Kidney (tissue), 14 donors: Measurements from ENCODE around the gene CAMTA1. TPM values are rescaled to one million over a fixed set of nuclear protein-coding genes. Genes with fewer than 3 reads are reported as not detected.
A peak's percentile ranks its signal among the peaks of the same experiment; 100 is the strongest.

Experiments used
- DNase-seq, 5 donors: peaks; one replicate each; pipeline ENCODE4 v3.0.0-alpha.2; 2013 to 2020
- FAIRE-seq: peaks from 2 replicates; lab custom pipeline; 2012; peaks lifted over from hg19 to GRCh38; lab: Jason Lieb, UNC
- H3K27ac ChIP-seq, 2 donors: one replicate each; pipeline ENCODE4 v1.7.0; 2013; ENCODE audit warnings: low read depth in 2 of 2, low read length in 2 of 2, inconsistent platforms in 1 of 2
- H3K27me3 ChIP-seq: one replicate; pipeline ENCODE4 v1.7.1; 2013; ENCODE audit warnings: low read length, inconsistent platforms; ENCODE audit not compliant: control insufficient read depth, insufficient read depth
- H3K36me3 ChIP-seq, 3 donors: one replicate each; pipeline versions ENCODE4 v1.7.0 to v1.7.1; 2013; ENCODE audit warnings: low read length in 3 of 3, control low read depth in 1 of 3, inconsistent platforms in 1 of 3; ENCODE audit not compliant: insufficient read depth in 3 of 3, control insufficient read depth in 2 of 3
- H3K4me1 ChIP-seq, 3 donors: one replicate each; pipeline versions ENCODE4 v1.7.0 to v1.7.1; 2013; ENCODE audit warnings: low read length in 3 of 3, inconsistent platforms in 1 of 3, low read depth in 1 of 3; ENCODE audit not compliant: control insufficient read depth in 2 of 3, insufficient read depth in 2 of 3
- H3K4me3 ChIP-seq, 3 donors: one replicate each; pipeline versions ENCODE4 v1.7.0 to v1.8.1; 2013; ENCODE audit warnings: low read length in 3 of 3, control low read depth in 1 of 3, inconsistent platforms in 1 of 3
- H3K9ac ChIP-seq, 3 donors: one replicate each; pipeline versions ENCODE4 v1.7.0 to v1.7.1; 2013; ENCODE audit warnings: low read length in 3 of 3, control low read depth in 1 of 3, inconsistent platforms in 1 of 3
- H3K9me3 ChIP-seq, 3 donors: one replicate each; pipeline versions ENCODE4 v1.7.0 to v1.7.1; 2013; ENCODE audit warnings: low read length in 3 of 3, control low read depth in 1 of 3, inconsistent platforms in 1 of 3; ENCODE audit not compliant: control insufficient read depth in 2 of 3, insufficient read depth in 1 of 3
- intact Hi-C: fragments of 100-400 bp; cut with DNase I; formaldehyde crosslinking; loops from one replicate; pipeline ENCODE4 v1.11.1; 2022
- polyA plus RNA-seq: library from polyadenylated mRNA; stranded (reverse); fragments of 350-450 nt; fragmentation: Illumina TruSeq; extraction: RNeasy Lipid Tissue Mini Kit (QIAGEN cat#74804); gene quantifications from one replicate; pipeline ENCODE4 v1.2.3, GENCODE V29; 2014; ENCODE audit warnings: low read depth, low replicate concordance; ENCODE audit not compliant: insufficient read depth
- total RNA-seq: library from RNA; stranded (reverse); fragmentation: NEBNext Ultra II Directional; extraction: Animal tissue kit (Norgen Biotek cat#: 25700); gene quantifications from one replicate; pipeline ENCODE4 v1.2.1, GENCODE V29; 2021
- TF ChIP-seq, protein P1 (sequence below): IDR thresholded peaks from 3 replicates; pipeline ENCODE4 v1.5.1; 2012; ENCODE audit warnings: mild to moderate bottlenecking, moderate library complexity, borderline replicate concordance; ENCODE audit not compliant: insufficient read depth; ENCODE audit errors: extremely low read depth
- donor health status: control.
- donor health status: control.
- donor health status: control.
- donor health status: control.
- donor health status: control.
- donor health status: DM: yes; HTN: yes; CAD: no.
- donor health status: Normal renal cell carcinoma (clear cell type).

CAMTA1 gene
- total and polyA plus RNA-seq, 2 donors from 2014 or later: 79.0 to 170 TPM

DNA sequence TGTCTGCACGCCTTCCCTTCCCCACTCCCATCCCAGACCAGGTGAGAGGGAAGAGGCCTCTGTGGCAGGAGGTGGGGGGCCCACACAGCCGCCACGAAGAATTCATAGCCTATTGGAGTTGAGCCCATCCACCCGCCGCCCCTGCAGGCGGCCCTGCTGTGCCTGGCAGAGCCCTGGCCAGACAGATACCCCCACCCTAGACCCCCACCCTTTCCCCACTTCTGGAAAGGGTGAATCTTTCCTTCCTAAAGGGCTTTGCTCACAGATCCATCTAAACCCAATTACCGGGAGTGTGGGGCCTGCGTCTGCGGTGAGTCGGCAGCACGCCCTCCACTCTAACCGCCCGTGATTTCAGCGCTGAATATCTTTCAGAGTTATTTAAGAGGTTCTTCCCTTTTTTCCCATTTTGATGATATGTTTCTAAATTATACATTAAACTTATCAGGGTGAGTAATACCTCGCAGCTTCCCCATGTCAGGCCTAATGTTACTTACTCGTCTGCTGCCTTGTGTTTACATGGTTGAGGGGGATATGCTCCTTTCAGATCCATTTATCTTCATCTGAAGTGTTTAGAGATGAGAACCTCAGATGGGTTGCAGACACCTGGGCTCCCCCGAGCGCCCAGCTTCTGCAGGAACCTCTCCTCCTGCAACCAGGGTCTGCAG is 802.0 kb downstream of the CAMTA1 start:
- Histone ChIP-seq H3K4me3 (no peak overlapping the region), H3K9me3 (no peaks in the 10 kb centered on the region), H3K27me3 (no peaks in the 10 kb centered on the region), H3K36me3 (no peaks in the 10 kb centered on the region), H3K9ac (no peak overlapping the region), H3K27ac (no peak overlapping the region), H3K4me1 (no peaks in the 10 kb centered on the region)
- FAIRE-seq (no peak), DNase-seq (peak in 1 of 5 donors; percentile 37)
- intact Hi-C loops: no loop called here
- TF ChIP-seq, protein P1, sequence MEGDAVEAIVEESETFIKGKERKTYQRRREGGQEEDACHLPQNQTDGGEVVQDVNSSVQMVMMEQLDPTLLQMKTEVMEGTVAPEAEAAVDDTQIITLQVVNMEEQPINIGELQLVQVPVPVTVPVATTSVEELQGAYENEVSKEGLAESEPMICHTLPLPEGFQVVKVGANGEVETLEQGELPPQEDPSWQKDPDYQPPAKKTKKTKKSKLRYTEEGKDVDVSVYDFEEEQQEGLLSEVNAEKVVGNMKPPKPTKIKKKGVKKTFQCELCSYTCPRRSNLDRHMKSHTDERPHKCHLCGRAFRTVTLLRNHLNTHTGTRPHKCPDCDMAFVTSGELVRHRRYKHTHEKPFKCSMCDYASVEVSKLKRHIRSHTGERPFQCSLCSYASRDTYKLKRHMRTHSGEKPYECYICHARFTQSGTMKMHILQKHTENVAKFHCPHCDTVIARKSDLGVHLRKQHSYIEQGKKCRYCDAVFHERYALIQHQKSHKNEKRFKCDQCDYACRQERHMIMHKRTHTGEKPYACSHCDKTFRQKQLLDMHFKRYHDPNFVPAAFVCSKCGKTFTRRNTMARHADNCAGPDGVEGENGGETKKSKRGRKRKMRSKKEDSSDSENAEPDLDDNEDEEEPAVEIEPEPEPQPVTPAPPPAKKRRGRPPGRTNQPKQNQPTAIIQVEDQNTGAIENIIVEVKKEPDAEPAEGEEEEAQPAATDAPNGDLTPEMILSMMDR: no peak

DNA sequence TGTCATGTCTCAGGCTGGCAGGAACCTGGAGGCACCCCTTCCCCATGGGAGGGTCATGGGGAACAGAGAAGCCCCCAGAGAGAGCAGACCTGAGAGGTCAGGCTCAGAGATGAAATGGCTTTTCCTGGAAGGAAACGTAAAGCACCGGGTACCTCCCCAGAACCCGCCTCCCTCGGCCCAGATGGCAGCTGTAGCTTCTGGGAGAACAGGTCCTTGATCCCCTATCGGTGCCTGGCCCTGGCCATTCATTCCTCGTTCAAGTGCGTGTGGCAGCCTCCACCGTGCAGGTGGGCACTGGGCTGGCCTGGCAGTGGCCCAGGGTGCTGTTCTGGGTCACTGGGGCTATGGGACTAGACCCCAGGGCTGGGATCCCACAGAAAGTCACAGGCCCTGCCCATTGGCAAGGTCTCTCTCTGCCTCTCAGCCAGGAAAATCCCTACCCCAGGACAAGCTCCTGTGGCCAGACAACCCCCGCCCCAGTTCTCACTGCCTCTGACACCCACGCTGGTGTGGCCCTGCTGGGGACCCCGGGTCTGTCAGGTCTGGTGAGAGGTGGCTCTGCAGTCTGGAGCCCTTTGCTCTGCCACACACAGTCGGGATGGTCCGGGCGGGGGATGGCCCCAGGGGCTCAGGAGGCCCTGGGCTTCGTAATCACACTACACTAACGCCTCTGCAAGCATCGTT is 802.7 kb downstream of the CAMTA1 start:
- peak in 1 of 5 donors; percentile 58 for DNase-seq
- TF ChIP-seq, protein P1: no peak
- Histone ChIP-seq H3K4me3 (no peak overlapping the region), H3K36me3 (no peaks in the 10 kb centered on the region), H3K9me3 (no peaks in the 10 kb centered on the region), H3K27me3 (no peaks in the 10 kb centered on the region), H3K9ac (no peak overlapping the region), H3K4me1 (no peaks in the 10 kb centered on the region), H3K27ac (no peak overlapping the region)
- no peak for FAIRE-seq
- intact Hi-C loops: no loop called here

DNA sequence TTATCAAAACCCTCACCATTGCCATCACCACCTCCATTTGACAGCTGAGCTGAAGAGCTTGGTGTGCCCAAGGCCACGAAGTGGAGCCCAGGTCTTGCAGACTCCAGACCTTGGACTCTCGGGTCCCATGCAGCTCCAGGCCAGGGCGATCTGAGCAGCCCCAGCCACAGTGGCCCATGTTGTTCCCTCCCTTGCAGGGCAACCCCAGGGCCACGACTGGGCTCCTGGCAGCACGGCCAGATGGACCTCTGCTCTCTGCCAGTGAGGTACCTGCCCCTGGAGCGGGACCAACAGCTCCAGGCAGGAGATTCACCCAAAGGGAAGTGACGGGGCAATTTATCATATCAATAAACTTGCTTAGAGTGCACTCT is 803.2 kb downstream of the CAMTA1 start:
- Histone ChIP-seq H3K36me3 (no peaks in the 10 kb centered on the region), H3K4me1 (no peaks in the 10 kb centered on the region), H3K9ac (no peak overlapping the region), H3K27ac (no peak overlapping the region), H3K4me3 (no peak overlapping the region), H3K27me3 (no peaks in the 10 kb centered on the region), H3K9me3 (no peaks in the 10 kb centered on the region)
- peak in 1 of 5 donors; percentile 46 for DNase-seq
- no peak for FAIRE-seq
- TF ChIP-seq, protein P1: no peak
- intact Hi-C loops: no loop called here
